Ovary (tissue), 3 donors: ENCODE measurements around the gene PPM1D.

Experiments
- EP300 ChIP-seq: sonication (generic); formaldehyde crosslinking; IDR thresholded peaks from one replicate; pipeline ENCODE4 v1.6.1; 2017; ENCODE audit warnings: antibody characterized with exemption
- POLR2A ChIP-seq: fragments of 450-650 bp; IDR thresholded peaks from one replicate; pipeline ENCODE4 v1.6.1; 2017; ENCODE audit warnings: antibody characterized with exemption, mild to moderate bottlenecking, moderate library complexity
- TF ChIP-seq, protein P1 (sequence below), 3 donors: fragments of 450-650 bp in 2 of 3; fragments of 200-600 bp in 1 of 3; IDR thresholded peaks; one replicate each; pipeline versions ENCODE4 v1.5.1 to v1.8.0; 2016 to 2022; ENCODE audit warnings: antibody characterized with exemption in 3 of 3, mild to moderate bottlenecking in 1 of 3
- donor health status: DM: no; HTN: no; CAD: no.

DNA sequence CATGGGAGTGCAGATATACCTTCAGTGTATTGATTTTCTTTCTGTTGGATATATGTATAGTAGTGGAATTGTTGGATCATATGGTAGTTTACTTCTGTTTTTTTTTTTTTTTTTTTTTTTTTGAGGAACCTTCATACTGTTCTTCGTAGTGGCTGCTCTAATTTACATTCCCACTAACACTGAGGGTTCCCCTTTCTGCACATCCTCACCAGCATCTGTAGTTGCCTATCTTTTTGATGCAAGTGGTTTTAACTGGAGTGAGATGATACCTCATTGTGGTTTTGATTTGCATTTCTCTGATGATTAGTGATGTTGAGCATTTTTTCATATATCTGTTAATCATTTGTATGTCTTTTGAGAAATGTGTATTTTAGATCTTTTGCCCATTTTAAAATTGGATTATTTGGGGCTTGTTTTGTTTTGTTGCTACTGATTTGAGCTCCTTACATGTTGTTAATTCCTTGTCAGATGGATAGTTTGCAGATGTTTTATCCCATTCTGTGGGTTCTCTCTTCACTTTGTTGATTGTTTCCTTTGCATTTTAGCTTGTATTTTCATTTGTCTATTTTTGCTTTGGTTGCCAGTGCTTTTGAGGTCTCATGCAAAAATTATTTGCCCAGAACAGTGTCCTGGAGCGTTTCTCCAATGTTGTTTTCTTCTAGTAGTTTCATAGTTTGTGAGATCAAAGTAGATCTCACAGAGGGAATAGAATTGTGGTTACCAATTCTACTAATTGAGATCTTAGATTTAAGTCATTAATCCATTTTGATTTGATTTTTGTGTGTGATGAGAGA is 52.7 kb downstream of the PPM1D start:
- TF ChIP-seq, protein P1, sequence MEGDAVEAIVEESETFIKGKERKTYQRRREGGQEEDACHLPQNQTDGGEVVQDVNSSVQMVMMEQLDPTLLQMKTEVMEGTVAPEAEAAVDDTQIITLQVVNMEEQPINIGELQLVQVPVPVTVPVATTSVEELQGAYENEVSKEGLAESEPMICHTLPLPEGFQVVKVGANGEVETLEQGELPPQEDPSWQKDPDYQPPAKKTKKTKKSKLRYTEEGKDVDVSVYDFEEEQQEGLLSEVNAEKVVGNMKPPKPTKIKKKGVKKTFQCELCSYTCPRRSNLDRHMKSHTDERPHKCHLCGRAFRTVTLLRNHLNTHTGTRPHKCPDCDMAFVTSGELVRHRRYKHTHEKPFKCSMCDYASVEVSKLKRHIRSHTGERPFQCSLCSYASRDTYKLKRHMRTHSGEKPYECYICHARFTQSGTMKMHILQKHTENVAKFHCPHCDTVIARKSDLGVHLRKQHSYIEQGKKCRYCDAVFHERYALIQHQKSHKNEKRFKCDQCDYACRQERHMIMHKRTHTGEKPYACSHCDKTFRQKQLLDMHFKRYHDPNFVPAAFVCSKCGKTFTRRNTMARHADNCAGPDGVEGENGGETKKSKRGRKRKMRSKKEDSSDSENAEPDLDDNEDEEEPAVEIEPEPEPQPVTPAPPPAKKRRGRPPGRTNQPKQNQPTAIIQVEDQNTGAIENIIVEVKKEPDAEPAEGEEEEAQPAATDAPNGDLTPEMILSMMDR (IDR thresholded peaks at IDR 0.05), result no peak
- TF ChIP-seq EP300 (no peak), POLR2A (no peak)
